Motor neuron (in vitro differentiated cells): ENCODE data around the gene GALR3. TPM values are rescaled to one million over a fixed set of nuclear protein-coding genes. Genes with fewer than 3 reads are reported as not detected.

Source experiments
- ATAC-seq, 8 experiments: fragments of 200-7000 bp; cut with Tn5 transposase; replicated peaks in 6 of 8; 2 replicates each; pipeline ENCODE4 v1.8.0; 2021; ENCODE audit warnings: mild to moderate bottlenecking in 8 of 8, moderate library complexity in 8 of 8
- H3K27ac ChIP-seq, 2 donors: fragments of 250-450 bp; sonication (Bioruptor Pico); 2 replicates each; pipeline ENCODE4 v1.9.0; 2021; ENCODE audit warnings: antibody characterized with exemption in 2 of 2, mild to moderate bottlenecking in 2 of 2, moderate library complexity in 1 of 2
- H3K4me1 ChIP-seq, 2 donors: fragments of 250-450 bp; sonication (Bioruptor Pico); replicated peaks in 1 of 2; 2 replicates each; pipeline ENCODE4 v1.6.1; 2021; ENCODE audit warnings: antibody characterized with exemption in 2 of 2, mild to moderate bottlenecking in 2 of 2, moderate library complexity in 1 of 2
- H3K4me3 ChIP-seq, 5 donors: fragments of 250-450 bp; sonication (Bioruptor Pico); 2 replicates each; pipeline ENCODE4 v1.9.0; 2021; ENCODE audit warnings: antibody characterized with exemption in 5 of 5, mild to moderate bottlenecking in 5 of 5, moderate library complexity in 4 of 5
- WGBS, 10 experiments: fragments of 450-650 bp; shearing (Covaris generic); methylation state at CpG; one replicate each; pipeline ENCODE4 v1.0.0; 2022; 5-methylcytosine and 5-hydroxymethylcytosine counted together
- in situ Hi-C, 9 experiments: fragments of 400-800 bp; cut with MboI; loops; one replicate each; pipeline ENCODE4 v1.15.0; 2021; ENCODE audit warnings: low sequenced_read_pairs in 9 of 9, low pct_unique_long_range_greater_than_20kb in 2 of 9; ENCODE audit not compliant: unreplicated experiment in 9 of 9
- total RNA-seq, 8 experiments: library from RNA; unstranded; fragments of 300-600 nt; gene quantifications; 2 replicates each; pipeline versions ENCODE4 v1.2.3 to v1.2.4, GENCODE V29; 2022

The GALR3 gene, protein sequence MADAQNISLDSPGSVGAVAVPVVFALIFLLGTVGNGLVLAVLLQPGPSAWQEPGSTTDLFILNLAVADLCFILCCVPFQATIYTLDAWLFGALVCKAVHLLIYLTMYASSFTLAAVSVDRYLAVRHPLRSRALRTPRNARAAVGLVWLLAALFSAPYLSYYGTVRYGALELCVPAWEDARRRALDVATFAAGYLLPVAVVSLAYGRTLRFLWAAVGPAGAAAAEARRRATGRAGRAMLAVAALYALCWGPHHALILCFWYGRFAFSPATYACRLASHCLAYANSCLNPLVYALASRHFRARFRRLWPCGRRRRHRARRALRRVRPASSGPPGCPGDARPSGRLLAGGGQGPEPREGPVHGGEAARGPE
- total RNA-seq: not detected

DNA sequence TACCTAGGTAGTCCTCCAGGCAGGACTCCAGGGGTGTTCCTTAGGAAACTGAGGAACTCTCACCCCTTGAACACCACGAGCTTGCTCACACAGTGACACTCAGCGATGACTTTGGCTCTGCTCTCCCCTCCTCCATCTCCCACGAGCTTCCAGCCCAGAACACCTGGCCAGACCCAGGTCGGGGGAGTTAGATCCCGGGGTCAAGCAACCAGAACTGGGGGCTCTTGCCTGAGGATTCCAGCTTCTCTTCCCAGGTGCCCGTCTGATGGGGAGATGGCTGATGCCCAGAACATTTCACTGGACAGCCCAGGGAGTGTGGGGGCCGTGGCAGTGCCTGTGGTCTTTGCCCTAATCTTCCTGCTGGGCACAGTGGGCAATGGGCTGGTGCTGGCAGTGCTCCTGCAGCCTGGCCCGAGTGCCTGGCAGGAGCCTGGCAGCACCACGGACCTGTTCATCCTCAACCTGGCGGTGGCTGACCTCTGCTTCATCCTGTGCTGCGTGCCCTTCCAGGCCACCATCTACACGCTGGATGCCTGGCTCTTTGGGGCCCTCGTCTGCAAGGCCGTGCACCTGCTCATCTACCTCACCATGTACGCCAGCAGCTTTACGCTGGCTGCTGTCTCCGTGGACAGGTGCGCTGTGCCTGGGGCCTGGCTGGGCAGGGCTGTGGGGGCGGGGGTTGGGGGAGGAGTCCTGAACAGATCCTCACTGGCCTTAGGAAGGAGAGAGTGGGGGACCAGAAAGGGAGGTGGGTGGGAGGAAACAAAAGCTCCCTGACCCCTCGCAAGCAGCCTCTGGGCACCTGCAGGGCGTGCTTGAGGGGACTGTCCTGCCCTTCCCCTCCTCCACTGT is at the start of gene GALR3:
Gene GALR3 (plus strand): TSS at position 249 of the 852 bp plus-strand sequence. CDS start 25 bp downstream, at position 274.
- in situ Hi-C loops: loop anchor here in 2 of 9 experiments (25.0 kb wide), 1 partner anchor 139 kb away; the partner anchor contains the start of genes C22orf23 (in 2 of the 2) and POLR2F (in 2 of the 2)
- 46 to 90% (median 64%) methylated on average over 2 to 6 of the region's 21 CpGs; no CpG with 5 or more reads in 6 of the 10 experiments for WGBS, 10 experiments

DNA sequence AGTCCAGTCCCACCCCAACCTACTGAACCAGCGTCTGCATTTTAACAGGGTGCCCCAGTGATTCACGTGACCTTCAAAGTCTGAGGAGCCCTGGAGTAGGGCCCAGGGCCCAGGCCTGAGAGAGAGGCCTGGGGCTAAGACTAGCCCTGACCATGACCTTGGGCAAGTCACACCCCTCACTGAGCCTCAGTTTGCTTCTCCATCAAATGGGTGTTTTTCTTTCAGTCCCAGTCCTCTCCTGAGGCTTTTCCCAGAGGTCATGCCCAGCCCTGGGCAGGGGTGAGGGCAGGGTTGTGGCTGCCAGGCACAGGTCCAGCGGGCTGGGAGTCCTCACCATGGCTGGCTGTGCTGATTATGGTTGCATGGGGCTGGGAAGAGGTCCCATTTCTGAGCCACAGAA is 48.5 kb upstream of the GALR3 start:
- in situ Hi-C loops: no loop called here
- ATAC-seq: no peak
- H3K4me1 ChIP-seq: peaks cover 7 to 11% of the 10 kb centered on the region in 2 donors
- 100% methylated on average over 1 of the region's 3 CpGs; no CpG with 5 or more reads in 8 of the 10 experiments for WGBS, 10 experiments
- no peak overlapping the region for H3K4me3 ChIP-seq
- H3K27ac ChIP-seq: no peak overlapping the region

More for the DNA sequence above, at the start of gene GALR3:
- Histone ChIP-seq H3K4me1 (peaks cover 24 to 26% of the 10 kb centered on the region in 2 donors), H3K4me3 (no peak within 1 kb of the TSS), H3K27ac (no peak within 1 kb of the TSS)
- no peak for ATAC-seq

DNA sequence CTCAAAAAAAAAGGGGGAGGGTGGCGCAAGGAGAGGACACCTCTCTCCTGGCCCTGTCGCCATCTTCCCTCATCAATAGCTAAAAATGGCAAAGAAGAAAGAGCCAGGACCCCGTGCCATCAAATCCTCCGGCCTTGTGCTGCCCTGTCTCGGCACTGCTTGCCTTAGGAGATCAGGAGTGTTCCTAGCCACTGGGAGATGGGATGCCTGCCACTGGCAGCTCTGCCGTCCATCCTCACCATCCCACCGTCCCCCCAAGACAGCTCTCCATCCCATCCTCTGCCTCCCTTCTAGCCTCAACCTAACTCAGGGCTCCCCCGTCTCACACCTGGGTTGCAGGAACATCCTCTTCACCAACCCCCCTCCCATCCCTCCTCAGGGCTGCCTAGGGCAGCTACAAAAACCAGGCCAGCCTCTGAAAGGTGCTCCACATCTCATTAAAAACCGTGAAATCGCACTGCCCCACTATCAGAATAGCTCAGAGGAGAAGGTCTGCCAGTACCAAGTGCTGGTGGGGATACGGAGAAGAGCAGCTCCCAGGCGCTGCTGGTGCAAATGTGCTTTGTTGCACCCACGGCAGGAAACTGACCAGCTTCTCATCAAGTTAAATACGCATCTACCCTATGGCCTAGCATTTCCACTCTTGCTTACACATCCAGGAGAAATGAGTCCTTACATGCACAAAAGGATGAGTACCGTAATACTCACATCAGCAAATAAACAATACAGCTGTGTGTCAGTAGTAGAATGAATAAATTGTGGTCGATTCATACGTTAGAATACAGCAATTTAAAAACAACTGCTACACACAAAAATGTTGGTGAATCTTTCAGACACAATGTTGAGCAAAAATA is 47.2 kb upstream of the GALR3 start:
- in situ Hi-C loops: no loop called here
- H3K4me3 ChIP-seq: no peak overlapping the region
- peaks cover 7 to 14% of the 10 kb centered on the region in 2 donors for H3K4me1 ChIP-seq
- no peak overlapping the region for H3K27ac ChIP-seq
- WGBS, 10 experiments: 20 to 100% (median 85%) methylated on average over 1 to 11 of the region's 17 CpGs
- ATAC-seq: no peak

DNA sequence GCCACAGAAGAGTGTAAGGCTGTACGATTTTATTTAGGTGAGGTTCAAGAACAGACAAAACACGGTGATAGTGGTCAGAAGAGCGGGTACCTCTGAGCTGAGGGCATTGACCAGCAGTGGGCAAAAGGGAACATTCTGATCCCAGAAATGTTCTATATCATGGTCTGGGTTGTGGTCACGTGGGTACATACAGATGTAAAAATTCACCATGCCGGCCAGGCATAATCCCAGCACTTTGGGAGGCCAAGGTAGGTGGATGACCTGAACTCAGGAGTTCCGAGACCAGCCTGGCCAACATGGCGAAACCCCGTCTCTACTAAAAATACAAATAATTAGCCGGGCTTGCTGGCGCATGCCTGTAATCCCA is 46.6 kb upstream of the GALR3 start:
- Histone ChIP-seq H3K4me1 (peaks cover 7 to 14% of the 10 kb centered on the region in 2 donors), H3K4me3 (no peak overlapping the region), H3K27ac (peak overlapping the region in 1 of 2 donors; percentile 28)
- in situ Hi-C loops: no loop called here
- WGBS, 10 experiments: 38 to 100% (median 81%) methylated on average over 1 to 8 of the region's 10 CpGs
- peak in 1 of 8 experiments; percentile 1 for ATAC-seq

DNA sequence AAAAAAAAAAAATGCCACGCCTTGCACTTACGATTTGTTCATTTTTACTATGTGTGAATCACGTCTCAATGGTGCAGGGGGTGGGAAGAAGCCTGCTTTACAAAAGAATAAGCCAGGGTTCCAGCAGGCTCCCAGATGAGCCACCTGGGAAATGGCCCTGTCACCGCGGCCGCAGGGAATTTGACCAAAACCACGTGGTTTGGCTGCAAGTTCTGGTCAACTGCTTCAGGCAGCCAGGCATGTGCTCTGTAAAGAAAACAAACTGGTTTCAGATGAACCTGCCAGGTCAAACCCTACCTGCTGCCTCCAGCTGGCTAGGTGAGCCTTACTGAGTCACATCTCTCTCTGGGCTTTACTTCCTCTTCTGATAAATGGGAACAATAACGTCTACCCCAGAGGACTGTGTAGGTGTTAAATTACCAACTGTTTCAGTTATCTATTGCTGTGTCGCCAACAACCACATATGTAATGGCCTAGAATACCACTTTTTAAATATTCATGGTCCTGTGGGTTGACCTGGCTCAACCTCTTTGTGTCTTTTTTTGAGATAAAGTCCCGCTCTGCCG is 46.0 kb upstream of the GALR3 start:
- Histone ChIP-seq H3K27ac (peak overlapping the region in 1 of 2 donors; percentile 28), H3K4me3 (no peak overlapping the region), H3K4me1 (peaks cover 7 to 14% of the 10 kb centered on the region in 2 donors)
- in situ Hi-C loops: no loop called here
- peak in 6 of 8 experiments; percentile 30 to 64 (median 52) for ATAC-seq
- 5 to 91% (median 30%) methylated on average over 4 to 9 of the region's 11 CpGs; no CpG with 5 or more reads in 5 of the 10 experiments for WGBS, 10 experiments

DNA sequence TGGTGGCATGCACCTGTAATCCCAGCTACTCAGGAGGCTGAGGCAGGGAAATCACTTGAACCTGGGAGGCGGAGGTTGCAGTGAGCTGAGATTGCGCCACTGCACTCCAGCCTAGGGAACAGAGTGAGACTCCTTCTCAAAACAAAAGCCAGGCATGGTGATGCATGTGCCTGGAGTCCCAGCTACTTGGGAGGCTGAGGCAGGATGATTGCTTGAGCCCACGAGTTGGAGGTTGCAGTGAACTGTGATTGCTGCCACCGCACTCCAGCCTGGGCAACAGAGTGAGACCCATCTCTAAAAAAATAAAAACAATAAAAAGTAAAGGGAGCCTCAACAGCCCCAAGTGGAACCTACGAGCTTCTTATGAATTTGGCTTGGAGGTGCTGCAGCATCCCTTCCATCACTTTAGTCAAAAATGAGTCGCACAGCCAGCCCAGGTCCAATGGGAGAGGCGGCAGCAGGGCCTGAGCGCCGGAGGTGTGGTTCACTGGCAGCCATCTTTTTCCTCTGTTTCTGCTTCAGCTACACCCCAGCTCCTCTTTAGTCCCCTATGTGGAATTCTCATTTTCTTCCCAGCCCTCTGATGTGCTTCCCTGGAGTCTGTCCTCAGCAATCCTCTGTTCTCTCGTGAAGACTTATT is 44.7 kb upstream of the GALR3 start:
- 80 to 100% (median 97%) methylated on average over 1 to 5 of the region's 10 CpGs; no CpG with 5 or more reads in 2 of the 10 experiments for WGBS, 10 experiments
- ATAC-seq: no peak
- no peak overlapping the region for H3K4me3 ChIP-seq
- no peak overlapping the region for H3K27ac ChIP-seq
- in situ Hi-C loops: no loop called here
- peaks cover 7 to 14% of the 10 kb centered on the region in 2 donors for H3K4me1 ChIP-seq

DNA sequence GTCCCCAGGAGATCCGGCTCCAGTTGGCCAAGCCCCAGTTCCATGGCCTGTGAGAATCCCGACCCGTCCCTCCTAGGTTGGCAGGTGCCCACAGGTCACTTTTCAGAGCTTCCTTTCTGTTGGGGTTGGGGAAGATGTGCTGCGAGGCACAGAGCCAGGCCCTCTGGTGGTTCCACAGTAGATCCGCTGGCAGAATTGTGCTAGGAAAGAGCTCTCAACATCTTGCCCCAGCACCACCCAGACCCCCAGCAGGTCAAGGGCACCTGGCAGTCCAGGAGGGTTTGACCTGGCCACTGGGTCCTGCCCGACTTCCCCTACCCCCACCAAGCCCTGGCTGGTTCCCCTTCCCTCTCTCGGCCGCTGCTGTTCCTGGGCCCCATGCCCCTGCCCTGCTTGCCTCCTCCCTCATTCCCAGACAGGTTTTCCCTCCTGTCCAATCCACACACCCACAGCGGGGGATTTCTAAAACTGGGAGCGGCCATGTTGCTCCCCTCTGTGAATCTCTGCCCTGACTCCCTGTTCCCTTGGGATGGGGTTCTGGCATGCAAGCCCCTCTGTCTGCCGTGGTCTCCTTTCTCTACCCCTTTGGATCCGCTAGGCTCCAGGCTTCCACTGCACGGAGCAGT is 41.6 kb upstream of the GALR3 start:
- in situ Hi-C loops: no loop called here
- Histone ChIP-seq H3K27ac (no peak overlapping the region), H3K4me1 (peaks cover 7 to 14% of the 10 kb centered on the region in 2 donors), H3K4me3 (no peak overlapping the region)
- ATAC-seq: peak in 1 of 8 experiments; percentile 19
- 0 to 83% (median 74%) methylated on average over 1 to 6 of the region's 13 CpGs; no CpG with 5 or more reads in 6 of the 10 experiments for WGBS, 10 experiments

DNA sequence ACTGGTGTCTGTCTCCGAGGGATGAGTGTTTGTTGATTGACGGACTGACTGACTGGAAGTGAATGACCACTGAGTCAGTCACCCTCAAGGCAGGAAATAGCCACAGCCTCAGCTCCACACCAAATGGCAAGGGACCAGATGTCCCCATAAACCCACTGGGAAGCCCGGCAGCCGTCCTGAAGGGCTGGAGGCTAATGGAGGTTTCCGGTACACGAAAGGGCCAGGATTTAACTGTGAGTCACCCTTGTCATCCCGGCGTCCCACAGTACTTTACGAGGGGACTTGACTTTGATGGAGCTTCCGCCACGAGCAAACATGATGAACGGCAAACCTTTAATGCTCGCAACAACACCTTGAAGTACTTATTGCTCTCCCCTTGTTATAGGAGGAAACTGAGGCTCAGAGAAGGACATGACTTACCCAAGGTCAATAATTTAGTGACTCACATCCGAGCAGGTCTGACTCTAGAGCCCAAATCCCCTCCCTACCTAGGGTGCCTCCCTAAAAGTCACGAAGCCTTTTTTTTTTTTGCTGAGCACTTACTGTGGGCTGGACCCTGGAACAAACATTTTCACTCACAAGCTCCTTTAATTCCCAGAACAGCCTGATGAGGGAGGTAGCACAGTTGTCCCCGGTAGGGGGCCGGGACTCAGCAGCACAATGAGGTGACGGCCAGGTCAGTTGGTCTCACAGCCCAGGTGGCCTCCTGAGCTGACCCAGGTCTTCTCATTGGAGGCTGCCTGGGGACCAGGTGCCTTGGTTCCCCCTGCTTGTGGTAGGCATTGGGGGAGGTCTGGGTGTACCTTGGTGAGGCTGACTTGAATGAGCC is 40.6 kb upstream of the GALR3 start:
- Histone ChIP-seq H3K4me3 (no peak overlapping the region), H3K27ac (no peak overlapping the region), H3K4me1 (peaks cover 0 to 10% of the 10 kb centered on the region in 2 donors)
- 0 to 90% (median 61%) methylated on average over 2 to 12 of the region's 18 CpGs; no CpG with 5 or more reads in 1 of the 10 experiments for WGBS, 10 experiments
- peak in 2 of 8 experiments; percentile 4 to 24 for ATAC-seq
- in situ Hi-C loops: no loop called here

DNA sequence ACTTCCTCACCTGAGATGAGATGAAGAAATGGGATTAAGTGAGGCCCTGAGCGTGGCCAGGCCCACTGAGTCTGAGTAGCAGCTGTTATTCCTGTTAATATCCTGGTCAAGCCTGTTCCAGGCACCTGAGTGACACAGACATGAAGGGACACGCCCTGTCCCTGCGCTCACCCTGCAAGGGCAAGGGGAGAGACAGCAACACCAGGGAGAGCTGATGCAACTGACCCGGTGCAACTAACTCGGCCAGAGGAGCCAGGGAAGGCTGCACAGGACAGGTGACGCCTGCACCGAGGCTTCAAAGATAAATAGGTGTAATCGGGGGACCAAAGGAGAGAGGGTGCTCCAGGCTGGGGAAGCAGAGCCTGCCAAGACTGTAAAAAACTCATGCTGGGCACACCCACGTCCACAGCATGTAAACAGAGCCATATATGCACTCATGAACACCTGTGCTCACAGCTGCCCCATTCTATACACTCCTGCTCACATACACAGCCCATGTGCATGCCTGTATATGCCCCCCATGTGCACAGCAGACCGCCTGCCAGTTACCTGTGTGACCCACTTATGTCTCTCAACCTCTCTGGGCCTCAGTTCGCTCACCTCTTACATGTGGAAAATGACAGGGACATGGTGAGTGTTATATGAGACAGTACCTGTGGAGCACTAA is 38.2 kb upstream of the GALR3 start:
- in situ Hi-C loops: no loop called here
- 53 to 100% (median 76%) methylated on average over 1 to 7 of the region's 11 CpGs; no CpG with 5 or more reads in 3 of the 10 experiments for WGBS, 10 experiments
- no peak overlapping the region for H3K27ac ChIP-seq
- H3K4me3 ChIP-seq: no peak overlapping the region
- H3K4me1 ChIP-seq: peaks cover 0 to under 1% of the 10 kb centered on the region in 2 donors
- peak; percentile 26 to 85 (median 64) for ATAC-seq

DNA sequence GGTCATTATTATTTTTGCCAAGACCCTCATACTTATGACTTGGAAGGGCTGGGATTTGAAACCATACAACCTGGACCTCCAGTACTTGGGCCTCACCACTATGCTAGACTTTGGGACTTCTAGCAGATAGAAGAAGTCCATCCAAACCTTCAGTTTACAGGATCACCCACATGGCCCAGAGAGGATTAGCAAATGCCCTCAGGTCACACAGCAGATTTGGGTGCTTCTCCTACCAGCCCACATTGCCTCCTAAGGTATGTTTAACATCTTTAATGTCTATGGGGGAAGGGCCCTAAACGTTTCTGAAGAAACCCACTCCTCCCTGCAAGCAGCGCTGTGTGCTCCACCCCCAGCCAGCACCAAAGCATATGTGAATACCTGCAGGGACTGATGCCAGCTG is 32.9 kb upstream of the GALR3 start:
- Histone ChIP-seq H3K4me3 (no peak overlapping the region), H3K4me1 (no peaks in the 10 kb centered on the region), H3K27ac (no peak overlapping the region)
- in situ Hi-C loops: no loop called here
- no peak for ATAC-seq
- 0 to 63% (median 38%) methylated on average over 1 to 2 of the region's 2 CpGs; no CpG with 5 or more reads in 6 of the 10 experiments for WGBS, 10 experiments
